ENCODE data around the gene LYPD8.
"Not testable (repeated sequence)": the region's sequence is repeated elsewhere in the genome, so short reads cannot be mapped to it uniquely, and the experiment has no call there.

Gene LYPD8

GRCh38 chr1:248755517-248755916 is at the start of gene LYPD8:
Gene LYPD8 (minus strand): TSS chr1:248755759. CDS start chr1:248751081, 4,678 bp downstream.
- TF ChIP-seq CTCF (IDR thresholded peaks at IDR 0.05; ENCODE audit: low read depth, low read length), result no peak
- DNase-seq (ENCODE audit: extremely low read depth, low read depth), result no peak

GRCh38 chr1:248804771-248805681 is 49.5 kb upstream of the LYPD8 start:
- no peak for TF ChIP-seq CTCF (IDR thresholded peaks at IDR 0.05; ENCODE audit: low read depth, low read length)
- DNase-seq (ENCODE audit: extremely low read depth, low read depth), result no peak

GRCh38 chr1:248803501-248803900 is 47.9 kb upstream of the LYPD8 start:
- DNase-seq (ENCODE audit: extremely low read depth, low read depth), result not testable (repeated sequence)

GRCh38 chr1:248802454-248802853 is 46.9 kb upstream of the LYPD8 start:
- DNase-seq (ENCODE audit: extremely low read depth, low read depth), result no peak
- TF ChIP-seq CTCF (IDR thresholded peaks at IDR 0.05; ENCODE audit: low read depth, low read length), result no peak

- DNase-seq (ENCODE audit: extremely low read depth, low read depth), result no peak
- TF ChIP-seq CTCF (IDR thresholded peaks at IDR 0.05; ENCODE audit: low read depth, low read length), result no peak
Observed at GRCh38 chr1:248800459-248800858, 44.9 kb upstream of the LYPD8 start.

- no peak for DNase-seq (ENCODE audit: extremely low read depth, low read depth)
- no peak for TF ChIP-seq CTCF (IDR thresholded peaks at IDR 0.05; ENCODE audit: low read depth, low read length)
Observed at GRCh38 chr1:248798791-248799190, 43.2 kb upstream of the LYPD8 start.

- not testable (repeated sequence) for DNase-seq (ENCODE audit: extremely low read depth, low read depth)
Observed at GRCh38 chr1:248794663-248795062, 39.1 kb upstream of the LYPD8 start.

GRCh38 chr1:248793592-248793991 is 38.0 kb upstream of the LYPD8 start:
- no peak for DNase-seq (ENCODE audit: extremely low read depth, low read depth)

More at GRCh38 chr1:248793592-248793991, 38.0 kb upstream of the LYPD8 start:
- no peak for TF ChIP-seq CTCF (IDR thresholded peaks at IDR 0.05; ENCODE audit: low read depth, low read length)
